ENCODE data around the gene DOK4. TPM values are rescaled to one million over a fixed set of nuclear protein-coding genes. Genes with fewer than 3 reads are reported as not detected.

The DOK4 gene
- total and polyA plus RNA-seq, 2 donors (not counting 3 experiments of a cell fraction or from before 2014, with no cell fraction given), result 22.3 to 23.4 TPM

DNA sequence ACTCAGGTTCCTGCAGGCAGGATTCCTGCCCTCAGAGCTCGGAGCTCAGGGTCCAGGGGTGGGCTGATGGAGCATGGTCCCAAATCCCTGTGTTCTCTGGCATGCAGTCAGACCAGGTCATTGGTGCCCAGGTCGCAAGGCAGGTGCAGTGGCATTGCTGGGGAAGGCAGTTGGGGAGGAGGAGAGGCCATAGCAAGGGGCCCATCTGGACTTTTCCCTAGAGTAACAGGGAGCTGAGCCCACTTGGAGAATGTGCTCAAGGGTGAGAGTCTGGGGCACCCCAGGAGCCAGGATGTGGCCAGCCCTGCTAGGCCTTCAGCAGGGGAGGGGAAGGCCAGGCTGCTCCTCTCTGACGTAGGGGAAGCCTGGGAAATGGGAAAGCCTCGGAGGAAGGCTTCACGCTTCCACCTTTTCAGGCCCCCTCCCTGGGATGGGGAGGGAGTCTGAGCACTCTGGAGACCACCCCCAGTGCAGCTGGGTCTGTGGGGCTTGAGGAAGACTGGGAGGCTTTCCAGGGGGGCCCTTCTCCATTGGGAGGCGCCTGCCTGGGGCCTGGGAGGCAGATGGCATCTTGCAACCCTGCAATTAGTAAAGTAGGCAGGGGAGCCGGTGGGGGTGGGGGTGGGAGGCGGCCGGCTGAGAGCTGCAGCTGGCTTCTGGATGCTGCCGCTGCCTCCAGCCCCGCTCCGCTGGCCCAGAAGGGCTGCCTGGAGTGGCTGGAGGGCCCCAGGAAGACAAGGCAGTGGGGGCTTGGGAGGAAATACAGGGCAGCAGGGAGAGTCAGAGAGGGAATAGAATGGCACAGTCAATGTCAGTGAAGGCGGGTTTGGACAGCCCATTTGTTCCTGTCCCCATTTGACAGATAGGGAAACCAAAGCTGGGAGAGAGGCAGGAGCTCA, 21.1 kb upstream of the DOK4 start:
- TF ChIP-seq JUN (IDR thresholded peaks at IDR 0.05; ENCODE audit: borderline replicate concordance, insufficient read depth, insufficient read length, low read depth) (no peak), GATA2 (IDR thresholded peaks at IDR 0.05; ENCODE audit: insufficient read depth, insufficient read length, low read depth, low read length) (no peak), POLR2AphosphoS5 (IDR thresholded peaks at IDR 0.05; ENCODE audit: insufficient read depth, low read depth, low read length) (no peak), FOS (IDR thresholded peaks at IDR 0.05; ENCODE audit: borderline replicate concordance, insufficient read depth, low read length) (no peak), POLR2A (IDR thresholded peaks at IDR 0.05; ENCODE audit: low read depth, low read length) (no peak), MAX (IDR thresholded peaks at IDR 0.05; ENCODE audit: insufficient read depth, insufficient read length) (no peak), EZH2 (IDR thresholded peaks at IDR 0.05; ENCODE audit: borderline replicate concordance, low read depth, low read length, severe bottlenecking) (no peak), MYC (IDR thresholded peaks at IDR 0.05; ENCODE audit: low read depth, low read length) (no peak)
- TF ChIP-seq, protein P1, sequence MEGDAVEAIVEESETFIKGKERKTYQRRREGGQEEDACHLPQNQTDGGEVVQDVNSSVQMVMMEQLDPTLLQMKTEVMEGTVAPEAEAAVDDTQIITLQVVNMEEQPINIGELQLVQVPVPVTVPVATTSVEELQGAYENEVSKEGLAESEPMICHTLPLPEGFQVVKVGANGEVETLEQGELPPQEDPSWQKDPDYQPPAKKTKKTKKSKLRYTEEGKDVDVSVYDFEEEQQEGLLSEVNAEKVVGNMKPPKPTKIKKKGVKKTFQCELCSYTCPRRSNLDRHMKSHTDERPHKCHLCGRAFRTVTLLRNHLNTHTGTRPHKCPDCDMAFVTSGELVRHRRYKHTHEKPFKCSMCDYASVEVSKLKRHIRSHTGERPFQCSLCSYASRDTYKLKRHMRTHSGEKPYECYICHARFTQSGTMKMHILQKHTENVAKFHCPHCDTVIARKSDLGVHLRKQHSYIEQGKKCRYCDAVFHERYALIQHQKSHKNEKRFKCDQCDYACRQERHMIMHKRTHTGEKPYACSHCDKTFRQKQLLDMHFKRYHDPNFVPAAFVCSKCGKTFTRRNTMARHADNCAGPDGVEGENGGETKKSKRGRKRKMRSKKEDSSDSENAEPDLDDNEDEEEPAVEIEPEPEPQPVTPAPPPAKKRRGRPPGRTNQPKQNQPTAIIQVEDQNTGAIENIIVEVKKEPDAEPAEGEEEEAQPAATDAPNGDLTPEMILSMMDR (IDR thresholded peaks at IDR 0.05; ENCODE audit: extremely low read depth in 1 of 2, insufficient read depth in 1 of 2, low read depth in 1 of 2, low read length in 2 of 2), result no peak
- peaks cover 0 to 6% of the 10 kb centered on the region in 2 experiments for H3K27me3 ChIP-seq (ENCODE audit: control insufficient read depth in 2 of 2, insufficient read depth in 2 of 2, low read length in 2 of 2)
- no TSS peak for BruUV-seq (replicated peaks)

More for the DNA sequence above, 21.1 kb upstream of the DOK4 start:
- ChIA-PET POLR2A (no interaction called here), CTCF (interaction anchor here (1.4 to 2.4 kb wide), 2 partner anchors 9 to 13 kb away, joined by 4 to 13 read pairs; no protein-coding TSS in a partner anchor)
- no peaks in the 10 kb centered on the region for H4K20me1 ChIP-seq (replicated peaks; ENCODE audit: control insufficient read depth, extremely low read depth, insufficient read depth, low read length)
- no peak overlapping the region for H3K4me3 ChIP-seq (replicated peaks in 1 of 3; ENCODE audit: insufficient read depth in 1 of 3, low read depth in 1 of 3, low read length in 3 of 3)
- H3K27ac ChIP-seq (ENCODE audit: insufficient read depth, low read depth, low read length), result no peak overlapping the region
- FAIRE-seq (no peak), DNase-seq (ENCODE audit: low read depth, low spot score) (no peak)
- H3K4me1 ChIP-seq (ENCODE audit: control insufficient read depth, extremely low read depth, insufficient read depth, low read length), result no peaks in the 10 kb centered on the region
- no peaks in the 10 kb centered on the region for H3K36me3 ChIP-seq (ENCODE audit: control insufficient read depth in 2 of 2, extremely low read depth in 1 of 2, insufficient read depth in 2 of 2, low read length in 2 of 2)
- no peak overlapping the region for H3K4me2 ChIP-seq (ENCODE audit: insufficient read depth, low read length)
- H3K9me1 ChIP-seq (replicated peaks; ENCODE audit: control insufficient read depth, extremely low read depth, insufficient read depth, low read length), result no peaks in the 10 kb centered on the region
- no peaks in the 10 kb centered on the region for H3K79me2 ChIP-seq (ENCODE audit: control insufficient read depth, insufficient read depth, low read length)
- H2AFZ ChIP-seq (ENCODE audit: low read depth, low read length), result no peak overlapping the region
- H3K9ac ChIP-seq (replicated peaks; ENCODE audit: extremely low read depth, insufficient read depth, low read length), result no peak overlapping the region
- dilution Hi-C loops (cut with MboI; ENCODE audit: extremely low pct_ligation_motif_present, low sequenced_read_pairs) (no loop called here), intact Hi-C loops (cut with micrococcal nuclease) (no loop called here)
- H3K9me3 ChIP-seq (replicated peaks; ENCODE audit: control insufficient read depth, insufficient read depth, low read length), result no peaks in the 10 kb centered on the region

All from endothelial cell of umbilical vein (primary cell).